Smooth muscle cell (in vitro differentiated cells): ENCODE data around the gene GTSE1. TPM values are rescaled to one million over a fixed set of nuclear protein-coding genes. Genes with fewer than 3 reads are reported as not detected.

Experiments used
- DNase-seq: peaks from one replicate; lab custom pipeline; 2025; ENCODE audit not compliant: unreplicated experiment; lab: John Stamatoyannopoulos, UW
- H2AFZ ChIP-seq: fragments of 200-600 bp; sonication (generic); 2 replicates; pipeline ENCODE4 v1.6.0; 2016; ENCODE audit warnings: antibody characterized with exemption, low read depth, mild to moderate bottlenecking
- H3F3A ChIP-seq: fragments of 200-600 bp; sonication (generic); 2 replicates; pipeline ENCODE4 v1.6.0; 2017; ENCODE audit warnings: antibody characterized with exemption, low read depth
- H3K27ac ChIP-seq: fragments of 200-600 bp; sonication (generic); 2 replicates; pipeline ENCODE4 v1.5.1; 2016; ENCODE audit warnings: low read depth, mild to moderate bottlenecking
- H3K27me3 ChIP-seq: fragments of 200-600 bp; sonication (generic); 2 replicates; pipeline ENCODE4 v1.6.1; 2016; ENCODE audit warnings: low read depth, mild to moderate bottlenecking
- H3K36me3 ChIP-seq: fragments of 200-600 bp; sonication (generic); 2 replicates; pipeline ENCODE4 v1.5.1; 2016; ENCODE audit warnings: low read depth
- H3K4me1 ChIP-seq: fragments of 200-600 bp; sonication (generic); 2 replicates; pipeline ENCODE4 v1.5.1; 2016; ENCODE audit warnings: low read depth
- H3K4me2 ChIP-seq: fragments of 200-600 bp; sonication (generic); 2 replicates; pipeline ENCODE4 v1.6.0; 2016; ENCODE audit warnings: mild to moderate bottlenecking
- H3K4me3 ChIP-seq: fragments of 200-600 bp; sonication (generic); 2 replicates; pipeline ENCODE4 v1.5.1; 2016; ENCODE audit warnings: mild to moderate bottlenecking
- H3K79me2 ChIP-seq: fragments of 200-600 bp; sonication (generic); 2 replicates; pipeline ENCODE4 v1.6.0; 2016; ENCODE audit warnings: low read depth, mild to moderate bottlenecking
- H3K9ac ChIP-seq: fragments of 200-600 bp; sonication (generic); 2 replicates; pipeline ENCODE4 v1.6.0; 2016; ENCODE audit warnings: low read depth
- H3K9me3 ChIP-seq: fragments of 200-600 bp; sonication (generic); replicated peaks from 2 replicates; pipeline ENCODE4 v1.5.1; 2016; ENCODE audit warnings: low read depth
- H4K20me1 ChIP-seq: fragments of 200-600 bp; sonication (generic); 2 replicates; pipeline ENCODE4 v1.6.0; 2016; ENCODE audit warnings: low read depth
- WGBS: methylation state at CpG from one replicate; pipeline ENCODE4 v1.1.7; 2016; ENCODE audit warnings: low lambda C conversion rate; 5-methylcytosine and 5-hydroxymethylcytosine counted together
- polyA plus RNA-seq: library from polyadenylated mRNA; unstranded; fragments of >200 nt; fragmentation: Nextera tagmentation; extraction: Ambion mirVana; gene quantifications from 2 replicates; pipeline ENCODE4 v1.2.1, GENCODE V29; 2016
- total RNA-seq: library from RNA; depleted of rRNA; stranded (reverse); fragments of >200 nt; gene quantifications from 2 replicates; pipeline ENCODE4 v1.2.3, GENCODE V29; 2014
- TF ChIP-seq, protein P1 (sequence below): fragments of 200-600 bp; sonication (generic); IDR thresholded peaks from 2 replicates; pipeline ENCODE4 v1.5.1; 2017; ENCODE audit warnings: borderline replicate concordance, mild to moderate bottlenecking, antibody characterized with exemption; ENCODE audit not compliant: insufficient read depth, poor library complexity, severe bottlenecking

The GTSE1 gene
- total and polyA plus RNA-seq, 2 experiments from 2014 or later, result 3.6 to 6.8 TPM

DNA sequence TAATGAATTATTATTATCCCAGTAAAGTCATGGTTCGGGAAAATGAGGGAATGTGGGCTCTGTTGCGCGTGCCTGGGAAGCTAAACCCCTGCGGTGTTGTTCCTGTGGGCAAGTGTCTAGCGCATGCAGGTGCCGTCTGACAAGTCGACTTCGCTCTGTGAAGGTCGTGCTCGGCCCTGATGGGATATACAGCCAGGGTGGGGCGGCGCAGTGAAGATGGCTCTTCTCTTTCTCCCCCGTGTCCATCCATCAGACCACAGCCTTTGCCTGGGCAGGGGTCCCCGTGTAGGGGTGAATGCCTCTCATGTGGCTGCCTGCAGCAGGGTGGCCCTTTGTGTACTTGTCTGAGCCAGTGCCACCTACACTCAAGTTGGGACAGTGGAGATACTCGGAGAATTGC lies 26.0 kb downstream of the GTSE1 start:
- H3K4me3 ChIP-seq, result no peak overlapping the region
- no peak overlapping the region for H3K27ac ChIP-seq
- 97% methylated on average over 15 of the region's 15 CpGs for WGBS
- no peaks in the 10 kb centered on the region for H4K20me1 ChIP-seq
- H3K4me1 ChIP-seq, result no peaks in the 10 kb centered on the region
- H3K36me3 ChIP-seq, result no peaks in the 10 kb centered on the region
- H3K9ac ChIP-seq, result no peak overlapping the region
- no peaks in the 10 kb centered on the region for H3K27me3 ChIP-seq
- no peak for DNase-seq
- TF ChIP-seq, protein P1, sequence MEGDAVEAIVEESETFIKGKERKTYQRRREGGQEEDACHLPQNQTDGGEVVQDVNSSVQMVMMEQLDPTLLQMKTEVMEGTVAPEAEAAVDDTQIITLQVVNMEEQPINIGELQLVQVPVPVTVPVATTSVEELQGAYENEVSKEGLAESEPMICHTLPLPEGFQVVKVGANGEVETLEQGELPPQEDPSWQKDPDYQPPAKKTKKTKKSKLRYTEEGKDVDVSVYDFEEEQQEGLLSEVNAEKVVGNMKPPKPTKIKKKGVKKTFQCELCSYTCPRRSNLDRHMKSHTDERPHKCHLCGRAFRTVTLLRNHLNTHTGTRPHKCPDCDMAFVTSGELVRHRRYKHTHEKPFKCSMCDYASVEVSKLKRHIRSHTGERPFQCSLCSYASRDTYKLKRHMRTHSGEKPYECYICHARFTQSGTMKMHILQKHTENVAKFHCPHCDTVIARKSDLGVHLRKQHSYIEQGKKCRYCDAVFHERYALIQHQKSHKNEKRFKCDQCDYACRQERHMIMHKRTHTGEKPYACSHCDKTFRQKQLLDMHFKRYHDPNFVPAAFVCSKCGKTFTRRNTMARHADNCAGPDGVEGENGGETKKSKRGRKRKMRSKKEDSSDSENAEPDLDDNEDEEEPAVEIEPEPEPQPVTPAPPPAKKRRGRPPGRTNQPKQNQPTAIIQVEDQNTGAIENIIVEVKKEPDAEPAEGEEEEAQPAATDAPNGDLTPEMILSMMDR, result no peak
- H3K9me3 ChIP-seq, result no peaks in the 10 kb centered on the region
- H3K79me2 ChIP-seq, result no peaks in the 10 kb centered on the region
- no peak overlapping the region for H3K4me2 ChIP-seq
- no peaks in the 10 kb centered on the region for H3F3A ChIP-seq
- H2AFZ ChIP-seq, result no peak overlapping the region

- Histone ChIP-seq H3K27ac (no peak overlapping the region), H3K9me3 (no peaks in the 10 kb centered on the region), H3K4me3 (no peak overlapping the region), H3K27me3 (no peaks in the 10 kb centered on the region), H4K20me1 (no peaks in the 10 kb centered on the region), H3K4me2 (no peak overlapping the region), H2AFZ (no peak overlapping the region), H3K9ac (no peak overlapping the region), H3K4me1 (no peaks in the 10 kb centered on the region), H3K79me2 (no peaks in the 10 kb centered on the region), H3F3A (no peaks in the 10 kb centered on the region), H3K36me3 (no peaks in the 10 kb centered on the region)
- DNase-seq, result no peak
- WGBS, result 98% methylated on average over 19 of the region's 19 CpGs
- TF ChIP-seq, protein P1, result no peak
These were observed 26.5 kb downstream of the GTSE1 start for GRCh38 chr22:46323162-46323561.

DNA sequence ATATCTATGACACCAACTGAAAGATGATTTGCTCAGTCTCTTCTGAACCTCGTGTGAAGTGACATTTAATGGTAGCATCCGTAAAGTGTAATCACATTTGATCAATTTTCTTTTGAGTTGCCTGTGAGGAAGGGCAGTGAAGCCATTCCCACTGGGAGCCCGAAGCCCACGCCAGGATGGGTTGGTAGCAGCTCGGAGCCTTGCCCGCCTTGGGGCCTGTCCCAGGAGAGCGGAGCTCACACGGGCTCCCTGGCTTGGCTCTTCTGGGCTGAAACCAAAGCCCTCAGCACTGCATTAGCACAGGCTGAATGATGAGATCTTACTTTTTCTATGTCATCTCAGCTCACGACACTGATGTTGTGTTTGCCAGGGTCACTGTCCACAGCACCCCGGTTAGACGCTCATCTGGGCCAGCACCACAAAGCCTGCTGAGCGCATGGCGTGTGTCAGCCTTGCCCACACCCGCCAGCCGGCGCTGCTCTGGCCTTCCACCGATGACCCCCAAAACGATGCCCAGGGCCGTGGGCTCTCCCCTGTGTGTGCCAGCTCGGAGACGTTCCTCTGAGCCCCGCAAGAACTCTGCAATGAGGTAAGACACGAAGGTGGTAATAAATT lies 29.5 kb downstream of the GTSE1 start:
- Histone ChIP-seq H3K9ac (no peak overlapping the region), H3K79me2 (no peaks in the 10 kb centered on the region), H3K36me3 (no peaks in the 10 kb centered on the region), H3K4me1 (no peaks in the 10 kb centered on the region), H3F3A (no peaks in the 10 kb centered on the region), H2AFZ (no peak overlapping the region), H3K4me2 (no peak overlapping the region), H3K9me3 (no peaks in the 10 kb centered on the region), H4K20me1 (no peaks in the 10 kb centered on the region), H3K4me3 (no peak overlapping the region), H3K27me3 (no peaks in the 10 kb centered on the region), H3K27ac (no peak overlapping the region)
- DNase-seq, result no peak
- WGBS, result 98% methylated on average over 23 of the region's 23 CpGs
- TF ChIP-seq, protein P1, result no peak
